Memory B cell (primary cell): ENCODE data around the gene ARHGAP8.
"Not testable (repeated sequence)": the region's sequence is repeated elsewhere in the genome, so short reads cannot be mapped to it uniquely, and the experiment has no call there.

Experiments
- ATAC-seq: fragments of 150-1000 bp; cut with Tn5 transposase; 2 replicates; pipeline ENCODE4 v1.10.0; 2021; ENCODE audit warnings: low read depth, mild to moderate bottlenecking, moderate library complexity
- DNase-seq, 2 donors: peaks; one replicate each; pipeline ENCODE4 v3.0.0; 2022; ENCODE audit warnings: low spot score in 2 of 2
- H3K27ac Mint-ChIP-seq: one replicate; pipeline ENCODE4 v1.8.0; 2022; ENCODE audit warnings: mild to moderate bottlenecking, moderate library complexity, mixed read lengths
- H3K27me3 Mint-ChIP-seq: one replicate; pipeline ENCODE4 v1.8.0; 2022; ENCODE audit warnings: mixed read lengths
- H3K36me3 Mint-ChIP-seq: one replicate; pipeline ENCODE4 v1.8.0; 2022; ENCODE audit warnings: mild to moderate bottlenecking, mixed read lengths
- H3K4me1 Mint-ChIP-seq: one replicate; pipeline ENCODE4 v1.8.0; 2022; ENCODE audit warnings: mixed read lengths
- H3K4me3 Mint-ChIP-seq: one replicate; pipeline ENCODE4 v1.8.0; 2022; ENCODE audit warnings: mild to moderate bottlenecking, moderate library complexity, mixed read lengths
- H3K9me3 Mint-ChIP-seq: one replicate; pipeline ENCODE4 v1.8.0; 2022; ENCODE audit warnings: mixed read lengths

ARHGAP8 gene

GRCh38 chr22:44839061-44839460, 86.7 kb downstream of the ARHGAP8 start:
- DNase-seq (no peak), ATAC-seq (no peak)
- no peaks in the 10 kb centered on the region for H3K4me1 Mint-ChIP-seq
- H3K27me3 Mint-ChIP-seq, result peaks cover 5% of the 10 kb centered on the region
- no peak overlapping the region for H3K27ac Mint-ChIP-seq
- H3K9me3 Mint-ChIP-seq, result peaks cover 8% of the 10 kb centered on the region
- peaks cover 2% of the 10 kb centered on the region for H3K36me3 Mint-ChIP-seq
- H3K4me3 Mint-ChIP-seq, result no peak overlapping the region

GRCh38 chr22:44839721-44840120, 87.3 kb downstream of the ARHGAP8 start:
- Mint-ChIP-seq H3K4me1 (no peaks in the 10 kb centered on the region), H3K36me3 (peaks cover 1% of the 10 kb centered on the region), H3K4me3 (no peak overlapping the region), H3K9me3 (peaks cover 4% of the 10 kb centered on the region), H3K27me3 (peaks cover 5% of the 10 kb centered on the region), H3K27ac (no peak overlapping the region)
- DNase-seq (no peak), ATAC-seq (no peak)

DNA sequence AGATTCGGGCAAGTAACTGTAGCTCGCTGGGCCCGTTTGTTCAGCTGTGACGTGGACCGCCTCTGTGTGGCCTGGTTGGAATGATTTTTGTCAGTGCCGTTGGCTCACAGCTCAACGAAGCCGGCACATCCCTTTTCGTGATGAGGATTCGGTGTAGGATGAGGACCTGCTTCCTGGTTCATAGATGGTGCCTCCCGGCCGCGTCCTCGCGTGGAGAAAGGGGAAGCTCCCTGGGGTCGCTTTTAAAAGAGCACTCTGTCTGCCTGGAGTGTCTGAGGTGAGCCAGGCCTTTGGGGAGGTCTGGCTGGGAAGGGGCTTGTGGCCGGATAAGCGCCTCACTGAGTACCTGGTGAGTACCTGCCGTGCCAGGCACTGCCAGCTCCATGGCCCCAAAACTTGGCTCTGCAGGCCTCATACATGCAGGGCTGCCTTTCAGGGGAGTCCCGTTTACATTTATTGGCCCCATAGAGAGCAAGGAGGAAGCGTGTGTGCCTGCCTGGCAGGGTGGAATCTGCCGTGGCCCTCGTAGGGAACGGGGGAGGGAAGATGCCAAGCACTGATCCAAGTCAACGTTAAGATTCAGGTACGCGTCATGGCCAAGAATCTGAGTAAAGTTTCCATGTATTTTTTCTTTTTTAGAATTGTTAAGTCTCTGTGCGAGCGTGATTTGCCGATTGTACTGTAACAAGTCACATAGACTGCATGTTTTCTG, 88.4 kb downstream of the ARHGAP8 start:
- ATAC-seq (no peak), DNase-seq (no peak)
- no peaks in the 10 kb centered on the region for H3K4me1 Mint-ChIP-seq
- H3K36me3 Mint-ChIP-seq, result no peaks in the 10 kb centered on the region
- no peak overlapping the region for H3K4me3 Mint-ChIP-seq
- peaks cover 4% of the 10 kb centered on the region for H3K9me3 Mint-ChIP-seq
- H3K27me3 Mint-ChIP-seq, result peaks cover 5% of the 10 kb centered on the region
- H3K27ac Mint-ChIP-seq, result no peak overlapping the region

GRCh38 chr22:44842417-44842816, 90.0 kb downstream of the ARHGAP8 start:
- Mint-ChIP-seq H3K27me3 (peaks cover 5% of the 10 kb centered on the region), H3K27ac (no peak overlapping the region), H3K9me3 (peaks cover 4% of the 10 kb centered on the region), H3K36me3 (no peaks in the 10 kb centered on the region), H3K4me3 (no peak overlapping the region), H3K4me1 (no peaks in the 10 kb centered on the region)
- DNase-seq (no peak), ATAC-seq (no peak)

GRCh38 chr22:44845191-44845590, 92.8 kb downstream of the ARHGAP8 start:
- Mint-ChIP-seq H3K36me3 (no peaks in the 10 kb centered on the region), H3K27ac (no peak overlapping the region), H3K27me3 (peaks cover 7% of the 10 kb centered on the region), H3K9me3 (peaks cover 4% of the 10 kb centered on the region), H3K4me1 (no peaks in the 10 kb centered on the region), H3K4me3 (no peak overlapping the region)
- DNase-seq, result no peak
- ATAC-seq, result no peak

DNA sequence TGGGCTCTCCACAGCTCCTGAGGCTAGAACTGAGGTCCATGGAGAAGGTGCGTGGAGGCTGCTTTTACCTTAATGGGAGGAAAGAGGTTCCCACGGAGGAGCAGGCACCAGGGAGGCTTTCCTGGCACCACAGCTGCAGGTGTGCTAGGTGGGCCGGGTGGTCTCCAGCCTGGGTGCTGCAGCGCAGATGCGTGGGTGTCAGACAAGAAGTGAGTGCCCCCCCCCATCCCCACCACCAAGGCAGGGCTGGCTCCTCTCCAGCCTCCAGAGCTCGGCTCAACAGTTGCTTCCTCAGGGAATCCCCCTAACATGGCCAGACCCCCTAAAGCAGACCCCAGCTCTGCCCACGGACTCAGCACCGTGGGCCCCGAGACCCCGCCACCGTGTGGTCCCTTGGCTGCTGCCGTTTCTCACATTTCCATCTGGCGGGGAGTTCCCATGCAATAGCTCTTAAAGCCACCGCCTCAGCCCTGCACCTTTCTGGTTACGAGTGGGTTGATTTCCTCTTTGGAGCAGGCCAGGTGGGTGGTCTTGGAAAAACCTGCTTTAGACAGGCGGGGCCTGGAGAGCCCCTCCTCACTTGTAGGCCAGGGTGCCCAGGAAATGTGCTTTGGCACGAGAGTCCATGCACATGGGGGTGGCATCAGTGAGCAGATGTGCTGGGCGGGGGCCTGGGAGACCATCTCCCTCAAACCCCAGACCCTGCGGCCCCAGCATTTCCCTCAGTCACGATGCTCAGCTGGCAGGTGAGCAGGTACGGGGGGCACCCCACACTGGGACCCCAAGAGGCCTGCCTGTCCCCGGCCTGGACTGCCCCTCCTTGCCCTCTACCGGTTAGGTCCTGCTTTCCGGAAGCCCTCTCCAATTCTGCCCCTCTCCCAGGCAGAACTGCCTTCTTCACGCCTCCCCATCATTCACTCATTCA, 93.7 kb downstream of the ARHGAP8 start:
- Mint-ChIP-seq H3K36me3 (no peaks in the 10 kb centered on the region), H3K4me1 (no peaks in the 10 kb centered on the region), H3K27me3 (peaks cover 5% of the 10 kb centered on the region), H3K27ac (no peak overlapping the region), H3K9me3 (peaks cover 4% of the 10 kb centered on the region), H3K4me3 (no peak overlapping the region)
- ATAC-seq (no peak), DNase-seq (no peak)

- peaks cover 1% of the 10 kb centered on the region for H3K27me3 Mint-ChIP-seq
- H3K9me3 Mint-ChIP-seq, result peaks cover 4% of the 10 kb centered on the region
- H3K4me1 Mint-ChIP-seq, result no peaks in the 10 kb centered on the region
- H3K27ac Mint-ChIP-seq, result no peak overlapping the region
- H3K4me3 Mint-ChIP-seq, result no peak overlapping the region
- ATAC-seq, result no peak
- no peaks in the 10 kb centered on the region for H3K36me3 Mint-ChIP-seq
- no peak for DNase-seq
These were observed 94.4 kb downstream of the ARHGAP8 start for GRCh38 chr22:44846726-44847275.

DNA sequence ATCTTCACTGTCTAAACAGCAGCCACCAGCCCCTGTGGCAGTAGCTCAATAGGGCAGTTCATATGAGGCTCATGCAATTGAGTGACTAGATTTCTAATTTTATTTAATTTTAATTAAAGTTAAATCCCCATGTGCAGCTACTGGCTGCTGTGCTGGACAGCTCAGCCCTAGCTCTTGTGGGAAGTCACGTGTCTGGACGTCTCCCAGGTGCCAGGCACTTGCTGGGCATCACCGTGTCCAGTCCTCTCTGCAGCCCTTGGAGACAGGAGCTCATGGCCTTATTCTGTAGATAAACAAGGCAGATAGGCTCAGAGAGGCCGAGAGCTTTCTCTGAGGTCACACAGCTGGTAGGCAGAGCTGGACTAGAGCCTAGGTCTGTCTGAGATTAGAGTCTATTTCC, 95.0 kb downstream of the ARHGAP8 start:
- H3K9me3 Mint-ChIP-seq, result peaks cover 4% of the 10 kb centered on the region
- ATAC-seq, result no peak
- no peak overlapping the region for H3K27ac Mint-ChIP-seq

DNA sequence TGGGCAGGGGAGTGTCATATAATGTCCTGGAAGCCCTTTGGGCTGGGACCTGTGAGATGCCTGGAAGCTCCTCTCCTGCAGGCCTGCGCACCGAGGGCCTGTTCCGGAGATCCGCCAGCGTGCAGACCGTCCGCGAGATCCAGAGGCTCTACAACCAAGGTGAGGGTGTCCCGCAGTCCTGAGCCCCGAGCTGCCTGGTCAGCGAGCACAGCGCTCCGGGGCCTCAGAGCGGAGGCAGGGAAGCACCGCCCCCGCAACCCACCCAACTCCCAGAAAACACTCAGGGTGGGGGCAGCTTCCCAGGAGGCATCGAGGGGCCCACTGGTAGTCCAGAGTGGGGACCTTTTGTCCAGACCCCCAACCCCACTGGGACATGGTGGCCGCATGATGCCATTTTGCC, 95.5 kb downstream of the ARHGAP8 start:
- Mint-ChIP-seq H3K27ac (no peak overlapping the region), H3K36me3 (no peaks in the 10 kb centered on the region), H3K4me1 (no peaks in the 10 kb centered on the region), H3K4me3 (no peak overlapping the region), H3K9me3 (peaks cover 4% of the 10 kb centered on the region), H3K27me3 (peaks cover 1% of the 10 kb centered on the region)
- DNase-seq, result no peak
- ATAC-seq, result no peak

More for the DNA sequence above, 95.0 kb downstream of the ARHGAP8 start:
- no peak for DNase-seq
- Mint-ChIP-seq H3K4me3 (no peak overlapping the region), H3K27me3 (peaks cover 1% of the 10 kb centered on the region), H3K36me3 (no peaks in the 10 kb centered on the region), H3K4me1 (no peaks in the 10 kb centered on the region)

DNA sequence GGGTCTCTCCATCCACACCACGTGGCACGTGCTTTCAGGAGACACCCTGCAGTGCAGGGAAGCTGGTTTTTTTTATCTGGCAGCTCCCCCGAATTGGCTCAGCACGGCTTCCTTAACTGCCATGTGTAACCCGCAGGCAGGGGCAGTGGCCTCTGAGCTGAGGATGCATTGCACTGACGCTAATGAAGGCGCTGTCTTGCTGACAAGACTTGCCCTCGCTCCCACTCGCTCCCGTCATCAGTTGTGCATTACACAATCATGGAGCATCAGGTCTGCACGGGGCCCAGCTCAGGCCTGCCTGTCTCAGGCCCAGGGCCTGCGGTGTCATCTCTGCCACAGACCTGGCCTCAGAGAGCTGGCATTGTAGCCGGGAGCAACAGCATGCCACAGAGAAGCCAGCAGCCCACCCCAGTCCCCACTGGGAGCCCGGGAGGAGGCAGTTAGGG, 95.9 kb downstream of the ARHGAP8 start:
- ATAC-seq (no peak), DNase-seq (no peak)
- H3K4me1 Mint-ChIP-seq, result no peaks in the 10 kb centered on the region
- H3K27me3 Mint-ChIP-seq, result peaks cover 1% of the 10 kb centered on the region
- no peak overlapping the region for H3K27ac Mint-ChIP-seq
- no peak overlapping the region for H3K4me3 Mint-ChIP-seq
- H3K9me3 Mint-ChIP-seq, result peaks cover 4% of the 10 kb centered on the region
- no peaks in the 10 kb centered on the region for H3K36me3 Mint-ChIP-seq

DNA sequence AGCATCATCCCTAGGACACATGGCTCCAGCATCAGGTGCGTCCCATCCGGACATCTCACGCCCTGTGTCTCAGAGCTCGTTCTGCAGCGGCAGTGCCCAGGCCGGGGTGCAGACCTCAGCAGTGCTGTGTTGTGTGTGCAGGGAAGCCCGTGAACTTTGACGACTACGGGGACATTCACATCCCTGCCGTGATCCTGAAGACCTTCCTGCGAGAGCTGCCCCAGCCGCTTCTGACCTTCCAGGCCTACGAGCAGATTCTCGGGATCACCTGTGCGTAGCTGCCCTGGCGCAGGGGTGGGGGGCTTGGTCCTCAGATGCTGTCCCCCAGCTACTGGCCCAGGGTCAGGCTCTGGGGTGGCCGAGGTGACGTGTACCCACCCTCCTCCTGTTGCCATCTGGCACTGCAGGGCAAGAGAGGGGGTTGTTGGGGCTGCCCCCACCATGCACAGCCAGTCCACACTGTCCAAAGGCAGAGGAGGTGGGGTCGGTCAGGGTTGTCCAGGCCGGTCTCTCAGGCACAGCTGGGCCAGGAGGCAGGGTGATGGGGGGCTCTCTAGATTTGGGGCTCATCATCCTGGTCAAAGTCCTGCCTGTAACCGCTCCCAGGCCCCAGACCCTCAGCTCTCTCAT, 96.5 kb downstream of the ARHGAP8 start:
- Mint-ChIP-seq H3K27me3 (peaks cover 1% of the 10 kb centered on the region), H3K36me3 (no peaks in the 10 kb centered on the region), H3K27ac (no peak overlapping the region), H3K4me3 (no peak overlapping the region), H3K4me1 (no peaks in the 10 kb centered on the region), H3K9me3 (peaks cover 4% of the 10 kb centered on the region)
- DNase-seq, result no peak
- ATAC-seq, result no peak

DNA sequence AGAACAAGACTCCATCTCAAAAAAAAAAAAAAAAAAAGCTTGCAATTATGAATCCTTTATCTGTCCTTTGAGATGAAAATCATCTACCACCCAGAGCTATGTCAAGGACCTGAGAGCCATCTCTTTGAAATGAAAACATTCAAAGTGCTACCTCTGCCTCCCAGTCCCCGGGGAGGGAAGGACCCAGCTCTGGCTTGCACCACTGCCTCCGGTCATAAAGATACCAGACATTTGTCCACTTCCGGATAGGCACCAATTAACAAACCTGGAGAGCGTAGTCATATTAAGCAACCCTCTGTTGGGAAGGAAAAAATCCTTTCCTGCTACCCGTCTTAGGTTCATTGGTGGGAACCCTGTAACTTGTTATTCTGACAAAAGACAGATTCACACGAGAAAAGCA, 98.6 kb downstream of the ARHGAP8 start:
- ATAC-seq, result no peak
- Mint-ChIP-seq H3K27me3 (peaks cover 1% of the 10 kb centered on the region), H3K4me1 (no peaks in the 10 kb centered on the region), H3K9me3 (no peaks in the 10 kb centered on the region), H3K36me3 (no peaks in the 10 kb centered on the region), H3K27ac (no peak overlapping the region), H3K4me3 (no peak overlapping the region)
- DNase-seq, result no peak

DNA sequence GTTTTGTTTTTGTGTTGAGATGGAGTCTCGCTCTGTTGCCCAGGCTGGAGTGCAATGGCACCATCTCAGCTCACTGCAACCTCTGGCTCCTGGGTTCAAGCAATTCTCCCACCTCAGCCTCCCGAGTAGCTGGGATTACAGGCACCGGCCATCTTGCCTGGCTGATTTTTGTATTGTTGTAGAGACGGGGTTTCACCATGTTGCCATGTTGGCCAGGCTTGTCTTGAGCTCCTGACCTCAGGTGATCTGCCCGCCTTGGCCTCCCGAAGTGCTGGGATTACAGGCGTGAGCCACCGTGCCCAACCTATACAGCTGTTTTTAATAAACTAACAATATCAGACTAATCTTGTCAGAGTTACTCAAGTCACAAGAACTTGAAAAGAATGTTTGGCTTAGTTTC, 102.3 kb downstream of the ARHGAP8 start:
- not testable (repeated sequence) for H3K4me1 Mint-ChIP-seq, H3K27ac Mint-ChIP-seq, H3K9me3 Mint-ChIP-seq, ATAC-seq, H3K36me3 Mint-ChIP-seq, DNase-seq, H3K27me3 Mint-ChIP-seq, H3K4me3 Mint-ChIP-seq

- no peaks in the 10 kb centered on the region for H3K4me1 Mint-ChIP-seq
- ATAC-seq, result no peak
- no peak overlapping the region for H3K27ac Mint-ChIP-seq
- H3K27me3 Mint-ChIP-seq, result no peaks in the 10 kb centered on the region
- DNase-seq, result no peak
- H3K9me3 Mint-ChIP-seq, result no peaks in the 10 kb centered on the region
- no peaks in the 10 kb centered on the region for H3K36me3 Mint-ChIP-seq
- no peak overlapping the region for H3K4me3 Mint-ChIP-seq
These were observed 103.5 kb downstream of the ARHGAP8 start for GRCh38 chr22:44855855-44856254.
